OCI-LY3 (cell line): ENCODE data around the gene SLC38A10.

Experiments used
- H2AFZ ChIP-seq: fragments of 200-600, 300-600 bp; shearing (Covaris generic); 2 replicates; pipeline ENCODE4 v1.6.0; 2014; ENCODE audit warnings: antibody characterized with exemption, low read depth, low read length
- H3K27ac ChIP-seq: fragments of 200-600, 300-600 bp; sonication (generic); 2 replicates; pipeline ENCODE4 v1.5.1; 2014; ENCODE audit warnings: mild to moderate bottlenecking, low read length, moderate library complexity, mixed read lengths
- H3K27me3 ChIP-seq: fragments of 200-600, 300-600 bp; sonication (generic); 2 replicates; pipeline ENCODE4 v1.6.1; 2014; ENCODE audit warnings: low read depth, low read length, mixed read lengths
- H3K36me3 ChIP-seq: fragments of 200-600, 300-600 bp; sonication (generic); replicated peaks from 2 replicates; pipeline ENCODE3; 2014; ENCODE audit warnings: low read depth, low read length, mixed read lengths
- H3K4me1 ChIP-seq: fragments of 300-600, 200-600 bp; sonication (generic); 2 replicates; pipeline ENCODE4 v1.6.1; 2014; ENCODE audit warnings: low read length, mixed read lengths
- H3K4me2 ChIP-seq: fragments of 200-600, 300-600 bp; sonication (generic); 2 replicates; pipeline ENCODE4 v1.6.1; 2014; ENCODE audit warnings: low read length, mixed read lengths
- H3K4me3 ChIP-seq: fragments of 300-600, 200-600 bp; sonication (generic); 2 replicates; pipeline ENCODE4 v1.5.1; 2014; ENCODE audit warnings: antibody characterized with exemption, mild to moderate bottlenecking, low read length, moderate library complexity
- H3K79me2 ChIP-seq: fragments of 300-600, 200-600 bp; shearing (Covaris generic); 2 replicates; pipeline ENCODE4 v1.6.1; 2014; ENCODE audit warnings: mild to moderate bottlenecking, low read length, mixed read lengths
- H3K9ac ChIP-seq: fragments of 300-600, 200-600 bp; shearing (Covaris generic); 2 replicates; pipeline ENCODE4 v1.6.0; 2014; ENCODE audit warnings: mild to moderate bottlenecking, low read length, moderate library complexity
- H3K9me3 ChIP-seq: fragments of 200-600, 300-600 bp; shearing (Covaris generic); 2 replicates; pipeline ENCODE4 v1.6.1; 2014; ENCODE audit warnings: low read length, mixed read lengths; ENCODE audit not compliant: insufficient read depth
- H4K20me1 ChIP-seq: fragments of 200-600, 300-600 bp; sonication (generic); 2 replicates; pipeline ENCODE4 v1.6.1; 2016; ENCODE audit warnings: low read length, mixed read lengths; ENCODE audit not compliant: insufficient read depth
- EZH2phosphoT487 ChIP-seq: fragments of 200-600 bp; shearing (Covaris generic); IDR thresholded peaks from 2 replicates; pipeline ENCODE4 v1.6.1; 2018; ENCODE audit warnings: antibody characterized with exemption, mixed run types, low read depth
- TF ChIP-seq, protein P1 (sequence below): fragments of 200-600, 300-600 bp; sonication (generic); IDR thresholded peaks from 2 replicates; pipeline ENCODE4 v1.5.1; 2014; ENCODE audit warnings: antibody characterized with exemption, low read length, low read depth

Gene SLC38A10

DNA sequence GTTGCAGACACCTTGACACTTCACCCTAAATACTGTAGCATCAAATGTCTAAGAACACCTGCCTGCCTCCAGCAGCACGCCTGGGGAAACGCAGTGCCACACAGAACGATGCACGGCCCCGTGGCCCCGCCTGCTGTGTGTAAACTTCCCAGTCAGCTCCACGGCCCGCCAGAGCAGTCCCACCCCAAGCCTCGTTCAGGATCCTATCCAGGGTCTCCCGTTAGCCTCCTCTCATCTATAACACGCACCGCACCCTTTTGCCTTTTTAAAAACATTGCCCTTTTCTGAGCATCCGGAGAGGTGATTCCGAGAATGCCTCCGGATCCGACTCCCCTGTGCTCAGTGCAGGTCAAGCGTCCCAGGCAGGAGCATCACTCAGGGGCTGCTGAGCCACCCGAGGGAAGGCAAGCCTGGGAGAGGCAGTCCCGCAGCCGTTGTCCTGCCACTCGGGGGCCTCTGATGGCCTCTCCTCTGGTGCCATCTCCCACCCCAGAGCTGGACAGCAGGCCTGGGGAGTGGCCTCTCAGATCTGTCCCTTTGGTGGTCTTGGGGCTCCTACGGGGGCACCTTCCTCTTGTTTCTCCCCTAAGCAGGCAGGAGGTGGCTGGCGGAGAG is 37.9 kb upstream of the SLC38A10 start:
- Histone ChIP-seq H3K27me3 (peaks cover 16% of the 10 kb centered on the region), H4K20me1 (no peaks in the 10 kb centered on the region), H3K4me2 (no peak overlapping the region), H3K9ac (no peak overlapping the region), H3K36me3 (no peaks in the 10 kb centered on the region), H3K9me3 (no peaks in the 10 kb centered on the region), H3K27ac (no peak overlapping the region), H3K4me3 (no peak overlapping the region), H3K79me2 (no peaks in the 10 kb centered on the region), H2AFZ (no peak overlapping the region), H3K4me1 (no peaks in the 10 kb centered on the region)
- TF ChIP-seq, protein P1, sequence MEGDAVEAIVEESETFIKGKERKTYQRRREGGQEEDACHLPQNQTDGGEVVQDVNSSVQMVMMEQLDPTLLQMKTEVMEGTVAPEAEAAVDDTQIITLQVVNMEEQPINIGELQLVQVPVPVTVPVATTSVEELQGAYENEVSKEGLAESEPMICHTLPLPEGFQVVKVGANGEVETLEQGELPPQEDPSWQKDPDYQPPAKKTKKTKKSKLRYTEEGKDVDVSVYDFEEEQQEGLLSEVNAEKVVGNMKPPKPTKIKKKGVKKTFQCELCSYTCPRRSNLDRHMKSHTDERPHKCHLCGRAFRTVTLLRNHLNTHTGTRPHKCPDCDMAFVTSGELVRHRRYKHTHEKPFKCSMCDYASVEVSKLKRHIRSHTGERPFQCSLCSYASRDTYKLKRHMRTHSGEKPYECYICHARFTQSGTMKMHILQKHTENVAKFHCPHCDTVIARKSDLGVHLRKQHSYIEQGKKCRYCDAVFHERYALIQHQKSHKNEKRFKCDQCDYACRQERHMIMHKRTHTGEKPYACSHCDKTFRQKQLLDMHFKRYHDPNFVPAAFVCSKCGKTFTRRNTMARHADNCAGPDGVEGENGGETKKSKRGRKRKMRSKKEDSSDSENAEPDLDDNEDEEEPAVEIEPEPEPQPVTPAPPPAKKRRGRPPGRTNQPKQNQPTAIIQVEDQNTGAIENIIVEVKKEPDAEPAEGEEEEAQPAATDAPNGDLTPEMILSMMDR = no peak
- no peak for TF ChIP-seq EZH2phosphoT487

DNA sequence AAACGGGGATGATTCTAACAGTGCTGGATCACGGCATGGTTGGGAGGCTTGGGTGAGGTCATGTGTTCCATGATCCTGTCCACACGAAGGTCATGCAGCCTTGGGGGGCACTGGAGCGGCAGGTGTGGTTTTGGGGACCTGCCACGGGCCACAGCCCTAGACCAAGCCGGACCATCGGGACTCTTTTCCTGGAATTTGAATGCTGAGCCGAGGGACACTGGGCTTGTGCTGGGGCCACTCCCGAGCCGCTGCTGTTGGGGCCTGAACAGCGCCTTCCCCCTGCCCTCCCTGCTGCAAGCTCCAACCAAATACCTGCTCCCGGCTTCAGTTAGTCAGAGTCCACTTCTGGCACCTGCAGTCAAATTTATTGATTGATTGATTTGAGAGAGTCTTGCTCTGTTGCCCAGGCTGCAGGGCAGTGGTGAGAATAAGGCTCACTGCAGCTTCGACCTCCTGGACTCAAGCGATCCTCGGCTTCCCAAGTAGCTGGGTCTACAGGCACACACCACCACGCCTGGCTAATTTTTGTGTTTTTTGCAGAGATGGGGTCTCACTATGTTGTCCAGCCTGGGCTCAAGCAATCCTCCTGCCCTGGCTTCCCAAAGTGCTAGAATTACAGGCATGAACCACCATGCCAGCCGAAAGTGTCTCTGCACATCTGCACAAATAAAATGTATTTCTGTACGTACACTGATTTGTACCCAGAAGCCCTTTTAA is 37.2 kb upstream of the SLC38A10 start:
- H4K20me1 ChIP-seq = no peaks in the 10 kb centered on the region
- H2AFZ ChIP-seq = no peak overlapping the region
- no peak overlapping the region for H3K4me2 ChIP-seq
- no peak overlapping the region for H3K27ac ChIP-seq
- no peaks in the 10 kb centered on the region for H3K36me3 ChIP-seq
- no peak overlapping the region for H3K9ac ChIP-seq
- H3K4me3 ChIP-seq = no peak overlapping the region
- no peak for TF ChIP-seq EZH2phosphoT487
- TF ChIP-seq, protein P1 = no peak
- peaks cover 16% of the 10 kb centered on the region for H3K27me3 ChIP-seq
- H3K4me1 ChIP-seq = no peaks in the 10 kb centered on the region
- no peaks in the 10 kb centered on the region for H3K9me3 ChIP-seq
- no peaks in the 10 kb centered on the region for H3K79me2 ChIP-seq

DNA sequence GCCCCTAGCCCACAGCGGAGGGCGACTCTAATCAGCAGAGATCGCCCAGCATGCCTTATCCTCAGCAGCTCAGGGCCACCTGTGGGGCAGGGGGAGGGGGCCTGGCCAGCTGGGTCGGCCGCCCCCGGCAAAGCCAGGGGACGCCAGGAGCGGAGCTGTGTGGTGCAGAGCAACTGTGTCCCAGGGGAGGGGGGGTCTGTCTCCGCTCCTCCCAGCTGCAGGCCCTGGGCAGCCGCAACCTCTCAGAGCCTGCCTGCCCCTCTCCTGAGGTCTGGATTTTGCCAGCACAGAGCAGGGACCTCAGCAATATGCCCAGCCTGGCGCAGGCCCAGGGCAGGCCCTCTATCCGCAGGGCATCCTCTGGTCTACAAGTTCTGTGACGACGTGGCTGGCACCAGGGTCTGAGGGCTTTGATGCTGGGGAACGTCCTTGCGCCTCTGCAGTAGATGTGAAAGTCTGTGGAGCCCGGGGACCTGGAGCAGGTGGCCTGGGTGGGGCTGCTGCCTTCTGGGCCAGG is 36.5 kb upstream of the SLC38A10 start:
- Histone ChIP-seq H3K4me2 (no peak overlapping the region), H3K27ac (no peak overlapping the region)

DNA sequence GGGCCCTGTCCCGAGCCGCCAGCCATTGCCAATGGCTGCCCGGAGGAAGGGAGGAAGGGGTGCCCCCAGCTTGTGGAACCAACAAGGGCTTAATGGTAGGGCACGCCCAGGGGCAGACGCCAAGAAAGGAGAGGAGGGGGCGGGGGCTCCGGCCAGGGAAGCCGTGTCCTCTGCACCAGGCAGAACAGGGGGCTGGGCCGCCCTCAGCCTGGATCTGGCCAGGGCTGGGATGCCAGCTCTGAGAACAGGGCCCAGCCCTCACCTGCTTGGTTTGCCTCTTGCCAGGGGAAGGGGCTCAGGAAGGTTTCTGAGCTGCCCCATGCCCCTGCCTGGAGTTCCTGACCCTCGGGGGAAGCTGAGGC is 35.8 kb upstream of the SLC38A10 start:
- Histone ChIP-seq H3K27me3 (peaks cover 16% of the 10 kb centered on the region), H3K9ac (no peak overlapping the region), H2AFZ (no peak overlapping the region), H3K27ac (no peak overlapping the region), H3K4me3 (no peak overlapping the region), H3K79me2 (no peaks in the 10 kb centered on the region), H3K9me3 (no peaks in the 10 kb centered on the region), H3K36me3 (no peaks in the 10 kb centered on the region), H3K4me1 (no peaks in the 10 kb centered on the region), H3K4me2 (no peak overlapping the region), H4K20me1 (no peaks in the 10 kb centered on the region)
- TF ChIP-seq EZH2phosphoT487 = no peak
- TF ChIP-seq, protein P1 = no peak

More for the DNA sequence above, 36.5 kb upstream of the SLC38A10 start:
- Histone ChIP-seq H3K27me3 (peaks cover 16% of the 10 kb centered on the region), H3K4me3 (no peak overlapping the region), H4K20me1 (no peaks in the 10 kb centered on the region), H3K9ac (no peak overlapping the region), H3K36me3 (no peaks in the 10 kb centered on the region), H2AFZ (no peak overlapping the region), H3K4me1 (no peaks in the 10 kb centered on the region), H3K9me3 (no peaks in the 10 kb centered on the region), H3K79me2 (no peaks in the 10 kb centered on the region)
- TF ChIP-seq, protein P1 = no peak
- TF ChIP-seq EZH2phosphoT487 = no peak
